Liver (tissue), 3 donors: Measurements from ENCODE around the gene PSMC4.

ENCODE experiments used
- EGR1 ChIP-seq, 2 donors: IDR thresholded peaks; 2 replicates each; pipeline ENCODE4 v1.6.1; 2016 to 2018; ENCODE audit warnings: antibody characterized with exemption in 2 of 2, low read depth in 2 of 2
- FOXA1 ChIP-seq: IDR thresholded peaks from 2 replicates; pipeline ENCODE4 v1.6.1; 2016; ENCODE audit warnings: antibody characterized with exemption
- RAD21 ChIP-seq, 2 donors: IDR thresholded peaks; 2 replicates each; pipeline ENCODE4 v1.6.1; 2016; ENCODE audit warnings: antibody characterized with exemption in 2 of 2, mild to moderate bottlenecking in 2 of 2
- SP1 ChIP-seq: IDR thresholded peaks from 2 replicates; pipeline ENCODE4 v1.6.1; 2018; ENCODE audit warnings: antibody characterized with exemption, mild to moderate bottlenecking
- TAF1 ChIP-seq: conservative IDR thresholded peaks from 2 replicates; pipeline ENCODE4 v1.6.1; 2016; ENCODE audit warnings: antibody characterized with exemption, mild to moderate bottlenecking
- YY1 ChIP-seq: IDR thresholded peaks from 2 replicates; pipeline ENCODE4 v1.6.1; 2016; ENCODE audit warnings: antibody characterized with exemption, mild to moderate bottlenecking
- TF ChIP-seq, protein P1 (sequence below): fragments of 150-350 bp; IDR thresholded peaks from 2 replicates; pipeline ENCODE4 v1.5.1; 2017; ENCODE audit warnings: improper control_type of control experiment, low read depth, low read length; ENCODE audit not compliant: missing input control
- TF ChIP-seq, protein P2 (sequence below): IDR thresholded peaks from 2 replicates; pipeline ENCODE4 v1.6.1; 2016; ENCODE audit warnings: antibody characterized with exemption, mild to moderate bottlenecking
- donor health status: healthy.
- donor health status: healthy.

DNA sequence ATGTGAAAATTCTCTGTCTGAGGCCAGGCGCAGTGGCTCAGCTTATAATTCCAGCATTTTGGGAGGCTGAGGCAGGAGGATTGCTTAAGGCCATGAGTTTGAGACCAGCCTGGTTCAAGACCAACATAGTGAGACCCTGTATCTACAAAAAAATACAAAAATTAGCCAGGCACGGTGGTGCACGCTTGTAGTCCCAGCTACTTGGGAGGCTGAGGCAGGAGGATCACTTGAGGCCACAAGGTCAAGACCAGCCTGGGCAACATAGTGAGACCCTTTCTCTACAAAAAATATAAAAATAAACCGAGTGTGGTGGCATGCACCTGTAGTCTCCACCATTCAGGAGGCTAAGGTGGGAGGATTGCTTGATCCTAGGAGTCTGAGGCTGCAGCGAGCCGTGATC, 34.3 kb upstream of the PSMC4 start:
- TF ChIP-seq SP1 (no peak), RAD21 (IDR thresholded peaks at IDR 0.05) (no peak), EGR1 (IDR thresholded peaks at IDR 0.05; ENCODE audit: low read depth in 2 of 2) (no peak), YY1 (no peak), FOXA1 (no peak), TAF1 (no peak)
- TF ChIP-seq, protein P1, sequence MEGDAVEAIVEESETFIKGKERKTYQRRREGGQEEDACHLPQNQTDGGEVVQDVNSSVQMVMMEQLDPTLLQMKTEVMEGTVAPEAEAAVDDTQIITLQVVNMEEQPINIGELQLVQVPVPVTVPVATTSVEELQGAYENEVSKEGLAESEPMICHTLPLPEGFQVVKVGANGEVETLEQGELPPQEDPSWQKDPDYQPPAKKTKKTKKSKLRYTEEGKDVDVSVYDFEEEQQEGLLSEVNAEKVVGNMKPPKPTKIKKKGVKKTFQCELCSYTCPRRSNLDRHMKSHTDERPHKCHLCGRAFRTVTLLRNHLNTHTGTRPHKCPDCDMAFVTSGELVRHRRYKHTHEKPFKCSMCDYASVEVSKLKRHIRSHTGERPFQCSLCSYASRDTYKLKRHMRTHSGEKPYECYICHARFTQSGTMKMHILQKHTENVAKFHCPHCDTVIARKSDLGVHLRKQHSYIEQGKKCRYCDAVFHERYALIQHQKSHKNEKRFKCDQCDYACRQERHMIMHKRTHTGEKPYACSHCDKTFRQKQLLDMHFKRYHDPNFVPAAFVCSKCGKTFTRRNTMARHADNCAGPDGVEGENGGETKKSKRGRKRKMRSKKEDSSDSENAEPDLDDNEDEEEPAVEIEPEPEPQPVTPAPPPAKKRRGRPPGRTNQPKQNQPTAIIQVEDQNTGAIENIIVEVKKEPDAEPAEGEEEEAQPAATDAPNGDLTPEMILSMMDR = no peak
- TF ChIP-seq, protein P2, sequence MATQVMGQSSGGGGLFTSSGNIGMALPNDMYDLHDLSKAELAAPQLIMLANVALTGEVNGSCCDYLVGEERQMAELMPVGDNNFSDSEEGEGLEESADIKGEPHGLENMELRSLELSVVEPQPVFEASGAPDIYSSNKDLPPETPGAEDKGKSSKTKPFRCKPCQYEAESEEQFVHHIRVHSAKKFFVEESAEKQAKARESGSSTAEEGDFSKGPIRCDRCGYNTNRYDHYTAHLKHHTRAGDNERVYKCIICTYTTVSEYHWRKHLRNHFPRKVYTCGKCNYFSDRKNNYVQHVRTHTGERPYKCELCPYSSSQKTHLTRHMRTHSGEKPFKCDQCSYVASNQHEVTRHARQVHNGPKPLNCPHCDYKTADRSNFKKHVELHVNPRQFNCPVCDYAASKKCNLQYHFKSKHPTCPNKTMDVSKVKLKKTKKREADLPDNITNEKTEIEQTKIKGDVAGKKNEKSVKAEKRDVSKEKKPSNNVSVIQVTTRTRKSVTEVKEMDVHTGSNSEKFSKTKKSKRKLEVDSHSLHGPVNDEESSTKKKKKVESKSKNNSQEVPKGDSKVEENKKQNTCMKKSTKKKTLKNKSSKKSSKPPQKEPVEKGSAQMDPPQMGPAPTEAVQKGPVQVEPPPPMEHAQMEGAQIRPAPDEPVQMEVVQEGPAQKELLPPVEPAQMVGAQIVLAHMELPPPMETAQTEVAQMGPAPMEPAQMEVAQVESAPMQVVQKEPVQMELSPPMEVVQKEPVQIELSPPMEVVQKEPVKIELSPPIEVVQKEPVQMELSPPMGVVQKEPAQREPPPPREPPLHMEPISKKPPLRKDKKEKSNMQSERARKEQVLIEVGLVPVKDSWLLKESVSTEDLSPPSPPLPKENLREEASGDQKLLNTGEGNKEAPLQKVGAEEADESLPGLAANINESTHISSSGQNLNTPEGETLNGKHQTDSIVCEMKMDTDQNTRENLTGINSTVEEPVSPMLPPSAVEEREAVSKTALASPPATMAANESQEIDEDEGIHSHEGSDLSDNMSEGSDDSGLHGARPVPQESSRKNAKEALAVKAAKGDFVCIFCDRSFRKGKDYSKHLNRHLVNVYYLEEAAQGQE = no peak
